ENCODE results near the gene HSD3B1.
"Not testable (repeated sequence)": the region's sequence is repeated elsewhere in the genome, so short reads cannot be mapped to it uniquely, and the experiment has no call there.

HSD3B1 gene

GRCh38 chr1:119504831-119505230, 2.2 kb upstream of the HSD3B1 start:
- no peak for DNase-seq

DNA sequence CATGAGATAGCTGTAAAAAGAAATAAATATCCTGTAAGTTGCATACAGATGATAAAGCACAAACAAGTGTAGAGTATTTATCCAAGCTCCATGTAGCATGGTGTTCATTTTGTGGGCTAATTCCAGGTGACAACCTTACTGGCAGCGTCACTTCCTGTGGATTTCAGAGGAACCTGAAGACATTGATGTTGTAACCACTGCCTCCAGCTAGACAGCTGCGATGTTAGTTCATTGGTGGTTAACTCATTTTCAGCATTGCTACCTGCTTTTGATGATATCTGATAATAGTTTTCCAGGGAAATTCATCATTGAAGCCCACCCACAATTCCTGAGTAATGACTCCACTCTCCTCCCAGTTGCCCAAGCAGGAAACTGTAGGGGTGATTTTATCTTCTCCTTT, 3.0 kb downstream of the HSD3B1 start:
- no peak for DNase-seq

- DNase-seq = no peak
Observed at GRCh38 chr1:119515221-119515620, 8.2 kb downstream of the HSD3B1 start.

DNA sequence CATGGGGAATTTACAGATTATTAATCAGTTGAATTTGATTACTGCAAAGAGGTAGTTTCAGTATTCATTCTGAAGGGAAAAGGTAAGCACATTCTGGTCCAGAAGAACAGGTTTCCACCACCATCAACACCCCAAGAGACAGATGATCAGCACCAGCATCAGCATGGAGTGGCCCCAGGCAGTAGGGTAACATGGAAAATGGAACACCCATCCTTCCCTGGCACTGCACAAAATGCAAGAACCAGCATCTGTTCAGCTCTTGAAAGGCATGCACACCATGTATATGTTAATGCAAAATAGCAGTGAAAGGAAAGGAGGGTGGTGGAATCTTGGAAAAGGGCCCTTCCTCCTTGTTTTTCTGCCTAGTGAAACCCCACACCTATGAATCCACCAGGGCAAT, 9.2 kb downstream of the HSD3B1 start:
- DNase-seq = no peak

DNA sequence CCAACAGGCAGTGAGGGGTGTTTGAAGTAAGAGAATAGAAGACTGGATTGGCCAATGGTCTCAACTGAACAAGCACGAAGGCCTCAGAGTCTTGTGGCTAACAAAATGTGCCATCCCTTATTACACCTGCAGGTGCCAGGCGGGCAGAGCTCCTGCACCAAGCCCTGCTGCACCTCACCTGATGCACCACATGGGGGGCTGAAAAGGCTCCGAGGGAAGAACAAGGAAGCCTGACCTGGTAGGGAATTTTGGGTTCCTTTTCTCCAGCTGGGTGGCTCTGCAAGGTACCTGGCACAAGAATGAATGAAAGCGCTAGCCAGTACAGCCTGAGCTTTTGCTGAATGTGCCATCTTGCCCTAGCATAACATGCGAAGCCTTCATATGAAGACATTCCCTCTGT, 9.7 kb downstream of the HSD3B1 start:
- no peak for DNase-seq

- DNase-seq = not testable (repeated sequence)
Observed at GRCh38 chr1:119517667-119518066, 10.7 kb downstream of the HSD3B1 start.

DNA sequence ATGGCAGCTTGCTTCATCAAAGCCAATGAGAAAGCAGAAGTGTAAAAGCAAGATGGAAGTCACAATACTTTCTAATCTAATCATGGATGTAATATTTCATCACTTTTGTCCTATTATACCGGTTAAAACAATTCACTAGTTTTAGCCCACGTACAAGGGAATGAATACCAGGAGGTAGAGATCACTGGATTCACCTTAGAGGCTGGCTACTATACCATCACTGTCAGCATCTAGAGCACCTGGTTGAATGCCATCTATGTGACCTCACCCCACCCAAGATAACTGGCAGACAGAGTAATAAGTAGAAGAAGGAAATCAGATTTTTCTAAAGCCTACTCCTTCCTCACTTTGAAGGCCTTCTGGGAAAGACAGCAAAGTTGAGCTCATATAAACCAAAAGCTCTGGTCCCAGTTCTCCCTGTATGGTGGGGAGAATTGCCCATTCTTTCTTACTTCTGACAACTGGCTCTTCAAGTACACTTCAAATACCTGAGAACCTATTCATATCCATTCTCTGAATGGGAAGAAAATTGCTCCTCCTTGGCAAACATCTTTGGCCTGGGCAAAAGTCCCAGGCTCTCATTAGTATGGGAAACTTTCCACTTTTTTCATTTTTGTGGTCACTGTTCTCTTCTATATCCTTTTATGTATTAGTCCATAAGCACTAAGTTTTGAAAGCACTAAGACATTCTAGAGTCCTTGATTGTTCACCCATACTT, 24.8 kb downstream of the HSD3B1 start:
- no peak for DNase-seq

DNA sequence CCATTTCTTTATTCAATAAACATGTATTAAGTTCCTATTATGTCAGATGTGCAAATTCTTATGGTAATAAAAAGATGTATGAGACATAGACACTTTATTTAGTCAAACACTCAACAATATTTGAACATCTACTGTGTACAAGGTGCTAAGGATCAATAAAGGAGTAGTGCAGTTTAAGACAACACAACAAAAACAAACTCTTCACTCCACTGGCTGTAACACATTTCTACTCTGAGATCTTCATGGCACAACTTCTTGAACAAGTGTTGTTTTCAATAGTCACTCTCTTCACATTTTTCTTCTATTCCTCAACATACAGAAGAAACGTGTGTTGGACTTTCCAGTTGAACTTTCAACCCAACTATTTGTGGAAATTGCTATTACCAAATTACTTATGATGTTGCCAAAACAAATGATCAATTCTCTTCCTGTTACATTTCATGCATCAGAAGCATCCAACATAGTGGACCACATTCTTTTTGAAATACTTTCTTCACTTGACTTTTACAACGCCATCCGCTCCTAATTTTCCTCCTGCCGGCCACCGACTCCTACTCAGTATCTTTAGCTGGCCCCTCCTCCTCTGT, 25.4 kb downstream of the HSD3B1 start:
- no peak for DNase-seq

GRCh38 chr1:119535381-119535780, 28.4 kb downstream of the HSD3B1 start:
- DNase-seq = no peak

GRCh38 chr1:119537966-119538365, 31.0 kb downstream of the HSD3B1 start:
- DNase-seq = no peak

DNA sequence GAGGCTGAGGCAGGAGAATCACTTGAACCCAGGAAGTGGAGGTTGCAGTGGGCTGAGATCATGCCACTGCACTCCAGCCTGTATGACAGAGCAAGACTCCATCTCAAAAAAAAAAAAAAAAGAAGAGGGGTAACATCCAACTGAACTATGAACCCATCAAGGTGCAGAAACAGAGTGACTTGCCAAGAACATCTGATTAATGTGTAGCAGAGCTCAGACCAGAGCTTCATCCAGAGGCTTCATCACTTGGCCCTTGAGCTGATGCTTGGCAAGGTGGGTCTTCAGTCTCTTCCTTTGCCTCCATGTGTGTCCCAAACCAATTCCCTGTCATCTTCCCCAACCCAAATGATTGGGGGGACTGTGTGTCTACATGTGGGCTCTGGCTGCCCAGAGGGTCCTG, 32.6 kb downstream of the HSD3B1 start:
- no peak for DNase-seq

GRCh38 chr1:119541389-119541788, 34.4 kb downstream of the HSD3B1 start:
- no peak for DNase-seq

GRCh38 chr1:119542492-119542946, 35.5 kb downstream of the HSD3B1 start:
- no peak for DNase-seq

DNA sequence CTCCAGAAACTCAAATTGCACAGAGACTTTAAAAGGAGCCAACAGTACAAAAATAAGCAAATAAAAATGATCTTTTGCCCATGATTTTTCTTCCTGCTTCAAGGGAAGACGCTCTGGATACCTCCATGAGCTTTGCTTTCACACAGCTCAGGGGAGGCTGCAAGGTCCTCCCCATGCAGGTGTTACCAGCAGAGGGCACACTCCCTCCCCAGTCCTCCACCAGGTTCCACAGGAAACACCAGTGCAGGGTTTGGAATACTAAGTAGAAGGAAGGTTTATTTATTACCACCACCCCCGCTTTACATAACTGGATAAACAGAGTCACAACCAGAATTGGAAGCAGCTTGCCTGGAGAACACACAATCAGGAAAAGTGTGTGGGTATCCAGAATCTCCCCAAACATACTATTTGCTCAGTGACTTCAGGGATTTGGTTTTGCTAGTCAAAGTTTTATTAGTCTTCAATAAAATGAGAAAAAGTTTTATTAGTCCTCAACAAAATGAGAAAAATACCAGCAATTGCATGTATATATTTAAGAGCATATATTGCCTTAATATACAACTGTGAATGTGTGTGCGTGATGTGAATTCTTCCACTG, 37.3 kb downstream of the HSD3B1 start:
- DNase-seq = no peak

GRCh38 chr1:119546641-119547040, 39.6 kb downstream of the HSD3B1 start:
- DNase-seq = no peak

DNA sequence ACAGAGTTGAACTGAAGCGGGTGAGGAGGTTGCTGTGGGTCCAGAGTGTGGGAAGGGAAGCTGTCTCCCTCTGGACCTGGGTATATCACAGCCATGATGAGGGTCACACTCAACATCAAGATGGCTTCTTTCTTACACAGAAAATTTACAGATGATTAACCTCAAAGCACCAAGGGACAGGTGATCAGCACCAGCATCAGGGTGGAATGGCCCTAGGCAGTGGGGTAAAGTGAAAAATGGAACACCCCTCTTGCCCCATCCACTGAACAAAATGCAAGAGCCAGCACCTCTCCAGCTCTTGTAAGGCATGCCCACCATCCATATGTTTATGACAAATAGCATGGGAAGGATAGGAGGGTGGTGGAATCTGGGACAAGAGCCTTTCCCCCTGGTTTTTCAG, 40.3 kb downstream of the HSD3B1 start:
- DNase-seq = no peak

DNA sequence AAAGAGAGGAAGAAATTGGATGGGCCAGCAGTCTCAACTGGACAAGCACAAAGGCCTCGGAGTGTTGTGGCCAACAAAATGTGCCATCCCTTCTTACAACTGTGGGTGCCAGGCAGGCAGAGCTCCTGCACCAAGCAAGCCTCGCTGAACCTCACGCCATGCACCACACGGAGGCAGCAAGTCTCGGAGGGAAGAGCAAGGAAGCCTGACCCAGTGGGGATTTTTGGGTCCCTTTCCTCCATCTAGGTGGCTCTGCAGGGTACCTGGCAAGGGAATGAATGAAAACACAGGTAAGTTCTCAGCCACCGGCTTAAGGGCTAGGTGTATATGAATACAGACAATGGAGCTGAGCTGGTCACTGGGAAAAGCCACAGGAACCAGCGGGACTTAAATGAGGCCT, 40.8 kb downstream of the HSD3B1 start:
- no peak for DNase-seq

- peak; percentile 51 for DNase-seq
Observed at GRCh38 chr1:119549719-119550132, 42.7 kb downstream of the HSD3B1 start.

DNA sequence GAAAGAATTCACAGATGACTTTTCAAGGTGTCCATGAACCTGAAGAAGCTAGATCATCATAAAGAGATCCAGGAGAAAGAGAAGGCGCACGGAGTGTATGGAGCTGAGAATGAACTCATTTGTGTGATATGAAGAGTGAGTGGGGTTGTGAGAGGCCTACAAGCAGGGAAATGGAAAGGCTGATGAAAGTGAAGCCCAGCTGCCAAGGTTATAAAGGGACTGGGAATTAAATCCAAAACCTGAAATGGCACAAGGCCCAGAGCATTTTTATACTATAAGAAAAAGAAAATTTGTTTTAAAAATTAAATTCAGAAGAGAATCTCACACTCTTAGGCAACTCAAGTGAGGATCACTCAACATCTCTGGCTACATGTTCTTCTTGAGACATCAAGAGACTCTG, 43.4 kb downstream of the HSD3B1 start:
- DNase-seq = no peak

GRCh38 chr1:119551218-119551617, 44.2 kb downstream of the HSD3B1 start:
- DNase-seq = no peak

- DNase-seq = not testable (repeated sequence)
Observed at GRCh38 chr1:119552656-119553055, 45.6 kb downstream of the HSD3B1 start.

GRCh38 chr1:119553302-119554071, 46.5 kb downstream of the HSD3B1 start:
- DNase-seq = not testable (repeated sequence)

DNA sequence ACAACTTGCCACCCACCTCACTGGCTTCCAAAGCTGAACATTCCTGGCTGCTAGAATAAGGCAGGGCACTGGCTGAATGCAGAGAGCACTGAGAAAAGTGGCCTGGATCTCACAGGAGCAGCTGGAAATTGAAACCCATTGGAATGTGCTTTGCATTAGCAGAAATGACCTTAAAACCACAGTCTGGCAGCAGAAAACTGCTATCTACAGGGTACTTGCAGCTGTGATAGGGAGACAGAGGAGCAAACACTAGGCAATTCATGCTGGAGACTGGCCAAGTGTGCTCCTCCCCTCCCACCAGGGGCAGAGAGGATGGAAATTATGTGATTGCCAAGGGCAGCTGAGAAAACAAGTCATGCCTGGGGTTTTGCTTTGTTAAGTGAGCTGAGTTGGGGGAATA, 47.2 kb downstream of the HSD3B1 start:
- DNase-seq = peak; percentile 13

GRCh38 chr1:119556423-119556822, 49.4 kb downstream of the HSD3B1 start:
- DNase-seq = no peak
